ENCODE measurements around the gene THUMPD3. TPM values are rescaled to one million over a fixed set of nuclear protein-coding genes. Genes with fewer than 3 reads are reported as not detected.
A peak's percentile ranks its signal among the peaks of the same experiment; 100 is the strongest.

The THUMPD3 gene
- polyA plus RNA-seq, 3 donors, result 10.2 to 13.1 (median 11.5) TPM

DNA sequence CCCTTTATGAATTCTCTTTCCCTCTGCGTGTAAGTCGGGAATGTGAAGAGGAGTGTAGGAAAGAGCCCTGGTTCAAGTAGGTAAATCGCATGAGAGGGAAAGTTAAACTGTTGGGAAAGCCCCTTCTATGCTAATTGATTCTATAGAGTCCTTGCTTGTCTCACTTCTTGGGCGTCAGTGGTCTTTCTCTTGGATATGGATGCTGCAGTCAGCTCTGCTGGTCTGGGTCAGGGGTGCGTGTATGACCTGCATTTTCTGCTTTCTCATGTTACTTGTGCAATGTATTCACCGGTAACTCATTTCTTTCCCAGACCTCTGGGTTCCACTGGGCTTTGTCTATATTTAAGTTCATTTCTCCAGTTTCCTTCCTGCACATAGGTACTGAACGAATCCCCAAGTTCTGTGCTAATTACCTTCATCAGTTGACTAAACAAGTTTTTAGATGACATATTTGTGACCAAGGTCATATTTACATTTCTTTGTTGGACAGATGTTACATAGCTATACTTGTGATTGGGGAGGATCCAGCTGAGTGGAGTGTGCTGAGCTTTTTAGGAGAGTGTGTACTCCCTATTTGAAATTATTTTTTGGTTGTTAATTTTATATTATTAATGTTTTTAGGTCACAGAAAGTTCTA, 36.0 kb downstream of the THUMPD3 start:
- Histone ChIP-seq H3K79me2 (ENCODE audit: insufficient read depth, low read length) (peaks cover 87% of the 10 kb centered on the region), H3K27me3 (ENCODE audit: control insufficient read depth in 2 of 2, insufficient read depth in 2 of 2, low read length in 2 of 2) (no peaks in the 10 kb centered on the region), H3K4me3 (replicated peaks in 1 of 3; ENCODE audit: low read depth in 2 of 3, low read length in 3 of 3) (peak overlapping the region; percentile 63 to 92 (median 85)), H3K36me3 (replicated peaks in 1 of 2; ENCODE audit: control insufficient read depth in 1 of 2, insufficient read depth in 2 of 2, low read length in 2 of 2) (peaks cover 4 to 16% of the 10 kb centered on the region in 2 donors), H3K9me3 (replicated peaks in 1 of 2; ENCODE audit: control insufficient read depth in 1 of 2, insufficient read depth in 1 of 2, low read length in 2 of 2) (no peaks in the 10 kb centered on the region), H4K20me1 (ENCODE audit: insufficient read depth, low read length) (peaks cover 64% of the 10 kb centered on the region), H3K9ac (ENCODE audit: insufficient read depth, low read length, poor library complexity, severe bottlenecking) (peak overlapping the region; percentile 94), H3K4me2 (replicated peaks; ENCODE audit: extremely low read depth, low read length, poor library complexity, severe bottlenecking) (peak overlapping the region; percentile 91), H3K4me1 (ENCODE audit: control insufficient read depth in 1 of 2, insufficient read depth in 2 of 2, low read length in 2 of 2) (peaks cover 27 to 62% of the 10 kb centered on the region in 2 donors), H2AFZ (ENCODE audit: insufficient read depth, low read depth, low read length, poor library complexity, severe bottlenecking) (peak overlapping the region; percentile 64), H3K27ac (ENCODE audit: low read depth in 1 of 2, low read length in 2 of 2) (peak overlapping the region; percentile 94 to 99)
- peak; percentile 49 to 81 (median 73) for DNase-seq
- H3K27me3 Mint-ChIP-seq (ENCODE audit: low read depth in 3 of 3), result peaks cover 0 to 1% (median 0%) of the 10 kb centered on the region in 3 donors
- peaks cover 64% of the 10 kb centered on the region for H3K4me1 Mint-ChIP-seq
- peak overlapping the region; percentile 94 to 99 for H3K4me3 Mint-ChIP-seq
- H3K9me3 Mint-ChIP-seq, result peaks cover 0 to 2% (median 0%) of the 10 kb centered on the region in 7 donors
- intact Hi-C loops (cut with micrococcal nuclease), result loop anchor here (5.0 kb wide), 2 partner anchors 37 to 333 kb away; partner anchors contain the start of genes THUMPD3 (in 2 of the 2) and BRPF1 (in 1 of the 2)
- 0% methylated on average over 3 of the region's 7 CpGs for WGBS (ENCODE audit: insufficient coverage)
- H3K36me3 Mint-ChIP-seq, result peaks cover 10 to 14% of the 10 kb centered on the region in 2 donors
- TF ChIP-seq, protein P1, sequence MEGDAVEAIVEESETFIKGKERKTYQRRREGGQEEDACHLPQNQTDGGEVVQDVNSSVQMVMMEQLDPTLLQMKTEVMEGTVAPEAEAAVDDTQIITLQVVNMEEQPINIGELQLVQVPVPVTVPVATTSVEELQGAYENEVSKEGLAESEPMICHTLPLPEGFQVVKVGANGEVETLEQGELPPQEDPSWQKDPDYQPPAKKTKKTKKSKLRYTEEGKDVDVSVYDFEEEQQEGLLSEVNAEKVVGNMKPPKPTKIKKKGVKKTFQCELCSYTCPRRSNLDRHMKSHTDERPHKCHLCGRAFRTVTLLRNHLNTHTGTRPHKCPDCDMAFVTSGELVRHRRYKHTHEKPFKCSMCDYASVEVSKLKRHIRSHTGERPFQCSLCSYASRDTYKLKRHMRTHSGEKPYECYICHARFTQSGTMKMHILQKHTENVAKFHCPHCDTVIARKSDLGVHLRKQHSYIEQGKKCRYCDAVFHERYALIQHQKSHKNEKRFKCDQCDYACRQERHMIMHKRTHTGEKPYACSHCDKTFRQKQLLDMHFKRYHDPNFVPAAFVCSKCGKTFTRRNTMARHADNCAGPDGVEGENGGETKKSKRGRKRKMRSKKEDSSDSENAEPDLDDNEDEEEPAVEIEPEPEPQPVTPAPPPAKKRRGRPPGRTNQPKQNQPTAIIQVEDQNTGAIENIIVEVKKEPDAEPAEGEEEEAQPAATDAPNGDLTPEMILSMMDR (IDR thresholded peaks at IDR 0.05), result no peak
- peak overlapping the region; percentile 94 to 99 (median 99) for H3K27ac Mint-ChIP-seq

DNA sequence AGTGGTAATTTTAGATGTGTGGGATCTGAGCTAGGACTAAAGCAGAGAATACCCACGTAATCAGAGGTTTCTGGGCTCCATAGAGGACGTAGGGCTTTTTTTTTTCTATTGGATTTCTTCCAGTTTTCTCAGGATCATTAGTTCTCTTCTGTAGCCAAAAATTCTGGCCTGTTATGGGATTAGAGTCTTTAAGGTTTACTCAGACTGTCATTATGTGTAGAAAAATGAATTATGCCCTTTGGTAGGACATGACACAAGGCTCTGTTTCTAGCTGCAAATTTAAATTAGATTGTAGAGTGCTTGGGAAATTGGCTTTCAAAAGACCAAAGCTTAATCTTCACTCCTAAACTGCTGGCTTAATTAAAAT, 36.5 kb downstream of the THUMPD3 start:
- Histone ChIP-seq H3K4me2 (replicated peaks; ENCODE audit: extremely low read depth, low read length, poor library complexity, severe bottlenecking) (peak overlapping the region; percentile 91), H3K79me2 (ENCODE audit: insufficient read depth, low read length) (peaks cover 87% of the 10 kb centered on the region), H4K20me1 (ENCODE audit: insufficient read depth, low read length) (peaks cover 64% of the 10 kb centered on the region), H3K4me3 (replicated peaks in 1 of 3; ENCODE audit: low read depth in 2 of 3, low read length in 3 of 3) (peak overlapping the region; percentile 63 to 92 (median 85)), H3K9me3 (replicated peaks in 1 of 2; ENCODE audit: control insufficient read depth in 1 of 2, insufficient read depth in 1 of 2, low read length in 2 of 2) (no peaks in the 10 kb centered on the region), H3K27ac (ENCODE audit: low read depth in 1 of 2, low read length in 2 of 2) (peak overlapping the region in 1 of 2 donors; percentile 99), H3K9ac (ENCODE audit: insufficient read depth, low read length, poor library complexity, severe bottlenecking) (peak overlapping the region; percentile 94), H2AFZ (ENCODE audit: insufficient read depth, low read depth, low read length, poor library complexity, severe bottlenecking) (no peak overlapping the region), H3K36me3 (replicated peaks in 1 of 2; ENCODE audit: control insufficient read depth in 1 of 2, insufficient read depth in 2 of 2, low read length in 2 of 2) (peaks cover 4 to 11% of the 10 kb centered on the region in 2 donors), H3K4me1 (ENCODE audit: control insufficient read depth in 1 of 2, insufficient read depth in 2 of 2, low read length in 2 of 2) (peaks cover 27 to 61% of the 10 kb centered on the region in 2 donors), H3K27me3 (ENCODE audit: control insufficient read depth in 2 of 2, insufficient read depth in 2 of 2, low read length in 2 of 2) (no peaks in the 10 kb centered on the region)
- intact Hi-C loops (cut with micrococcal nuclease), result loop anchor here (5.0 kb wide), 2 partner anchors 37 to 333 kb away; partner anchors contain the start of genes THUMPD3 (in 2 of the 2) and BRPF1 (in 1 of the 2)
- no peak for DNase-seq
- Mint-ChIP-seq H3K36me3 (peaks cover 8 to 9% of the 10 kb centered on the region in 2 donors), H3K27me3 (ENCODE audit: low read depth in 3 of 3) (peaks cover 0 to 1% (median 0%) of the 10 kb centered on the region in 3 donors), H3K4me1 (peaks cover 62% of the 10 kb centered on the region), H3K27ac (peak overlapping the region; percentile 7 to 99 (median 98)), H3K4me3 (peak overlapping the region; percentile 94 to 99), H3K9me3 (peaks cover 0 to 2% (median 0%) of the 10 kb centered on the region in 7 donors)
- WGBS (ENCODE audit: insufficient coverage), result 6% methylated on average over 2 of the region's 2 CpGs
- TF ChIP-seq, protein P1 (IDR thresholded peaks at IDR 0.05), result no peak
